Activated naive CD8-positive, alpha-beta T cell treated with anti-CD3 and anti-CD28 coated beads, Interleukin-2, amount 50 U/mL, for 24 hours (primary cell): ENCODE data around the gene OSBPL1A.
"Not testable (repeated sequence)": the region's sequence is repeated elsewhere in the genome, so short reads cannot be mapped to it uniquely, and the experiment has no call there.

Experiments used
- ATAC-seq: fragments of 150-1000 bp; cut with Tn5 transposase; one replicate; pipeline ENCODE4 v1.10.0; 2021
- DNase-seq: peaks from one replicate; pipeline ENCODE4 v3.0.0; 2021
- H3K27ac Mint-ChIP-seq: one replicate; pipeline ENCODE4 v1.8.0; 2021; ENCODE audit warnings: mild to moderate bottlenecking, mixed read lengths
- H3K27me3 Mint-ChIP-seq: one replicate; pipeline ENCODE4 v1.8.0; 2021; ENCODE audit warnings: mixed read lengths
- H3K36me3 Mint-ChIP-seq: one replicate; pipeline ENCODE4 v1.8.0; 2021; ENCODE audit warnings: low read depth, mixed read lengths
- H3K4me1 Mint-ChIP-seq: one replicate; pipeline ENCODE4 v1.8.0; 2021; ENCODE audit warnings: mixed read lengths
- H3K4me3 Mint-ChIP-seq: one replicate; pipeline ENCODE4 v1.8.0; 2021; ENCODE audit warnings: mild to moderate bottlenecking, moderate library complexity, mixed read lengths
- H3K9me3 Mint-ChIP-seq: one replicate; pipeline ENCODE4 v1.8.0; 2021; ENCODE audit warnings: mixed read lengths

The OSBPL1A gene

GRCh38 chr18:24168496-24168895 is 229.1 kb downstream of the OSBPL1A start:
- Mint-ChIP-seq H3K27me3 (no peaks in the 10 kb centered on the region), H3K4me3 (no peak overlapping the region), H3K36me3 (no peaks in the 10 kb centered on the region), H3K9me3 (no peaks in the 10 kb centered on the region), H3K27ac (no peak overlapping the region), H3K4me1 (no peaks in the 10 kb centered on the region)
- DNase-seq (no peak), ATAC-seq (no peak)

- Mint-ChIP-seq H3K27ac (no peak overlapping the region), H3K4me3 (no peak overlapping the region), H3K4me1 (no peaks in the 10 kb centered on the region), H3K9me3 (no peaks in the 10 kb centered on the region), H3K36me3 (no peaks in the 10 kb centered on the region), H3K27me3 (no peaks in the 10 kb centered on the region)
- ATAC-seq (no peak), DNase-seq (no peak)
Measured at GRCh38 chr18:24161304-24161703, 236.3 kb downstream of the OSBPL1A start.

- Mint-ChIP-seq H3K9me3 (no peaks in the 10 kb centered on the region), H3K4me3 (no peak overlapping the region), H3K27me3 (no peaks in the 10 kb centered on the region), H3K36me3 (no peaks in the 10 kb centered on the region), H3K4me1 (no peaks in the 10 kb centered on the region), H3K27ac (no peak overlapping the region)
- ATAC-seq (no peak), DNase-seq (no peak)
Measured at GRCh38 chr18:24160086-24160485, 237.5 kb downstream of the OSBPL1A start.

GRCh38 chr18:24157855-24158254 is 239.8 kb downstream of the OSBPL1A start:
- no peak for ATAC-seq
- Mint-ChIP-seq H3K4me3 (no peak overlapping the region), H3K27me3 (no peaks in the 10 kb centered on the region), H3K36me3 (no peaks in the 10 kb centered on the region), H3K9me3 (no peaks in the 10 kb centered on the region), H3K4me1 (no peaks in the 10 kb centered on the region), H3K27ac (no peak overlapping the region)
- no peak for DNase-seq

- DNase-seq (no peak), ATAC-seq (no peak)
- Mint-ChIP-seq H3K9me3 (no peaks in the 10 kb centered on the region), H3K4me3 (no peak overlapping the region), H3K27ac (no peak overlapping the region), H3K27me3 (no peaks in the 10 kb centered on the region), H3K36me3 (no peaks in the 10 kb centered on the region), H3K4me1 (no peaks in the 10 kb centered on the region)
Measured at GRCh38 chr18:24153397-24153796, 244.2 kb downstream of the OSBPL1A start.

GRCh38 chr18:24149591-24149990 is 248.0 kb downstream of the OSBPL1A start:
- not testable (repeated sequence) for ATAC-seq, H3K9me3 Mint-ChIP-seq, H3K27me3 Mint-ChIP-seq, H3K4me3 Mint-ChIP-seq, H3K27ac Mint-ChIP-seq, DNase-seq, H3K4me1 Mint-ChIP-seq, H3K36me3 Mint-ChIP-seq

- ATAC-seq = no peak
Measured at GRCh38 chr18:24142376-24142775, 255.2 kb downstream of the OSBPL1A start.

GRCh38 chr18:24140697-24141096 is 256.9 kb downstream of the OSBPL1A start:
- Mint-ChIP-seq H3K36me3 (no peaks in the 10 kb centered on the region), H3K27me3 (peaks cover 18% of the 10 kb centered on the region), H3K9me3 (peaks cover 4% of the 10 kb centered on the region), H3K27ac (no peak overlapping the region), H3K4me3 (no peak overlapping the region), H3K4me1 (peaks cover 26% of the 10 kb centered on the region)
- DNase-seq (no peak), ATAC-seq (no peak)

More at GRCh38 chr18:24142376-24142775, 255.2 kb downstream of the OSBPL1A start:
- H3K9me3 Mint-ChIP-seq = peaks cover 4% of the 10 kb centered on the region
- H3K27me3 Mint-ChIP-seq = peaks cover 18% of the 10 kb centered on the region
- no peak overlapping the region for H3K27ac Mint-ChIP-seq
- peaks cover 18% of the 10 kb centered on the region for H3K4me1 Mint-ChIP-seq
- H3K36me3 Mint-ChIP-seq = no peaks in the 10 kb centered on the region
- H3K4me3 Mint-ChIP-seq = no peak overlapping the region
- no peak for DNase-seq

GRCh38 chr18:24138789-24139616 is 258.6 kb downstream of the OSBPL1A start, which contains the start of gene CABYR:
TSS of gene CABYR (plus strand) at chr18:24139062. CDS start at chr18:24143115, 4,053 bp downstream.
- Mint-ChIP-seq H3K4me3 (peak within 1 kb of the TSS; percentile 82), H3K4me1 (peaks cover 26% of the 10 kb centered on the region), H3K9me3 (peaks cover 4% of the 10 kb centered on the region), H3K27ac (peak within 1 kb of the TSS; percentile 70), H3K27me3 (peaks cover 13% of the 10 kb centered on the region), H3K36me3 (peaks cover 3% of the 10 kb centered on the region)
- ATAC-seq = peak; percentile 91
- DNase-seq = peak; percentile 81

GRCh38 chr18:24138409-24138788 is 259.2 kb downstream of the OSBPL1A start:
- no peak for DNase-seq
- peaks cover 26% of the 10 kb centered on the region for H3K4me1 Mint-ChIP-seq
- H3K27ac Mint-ChIP-seq = peak overlapping the region; percentile 70
- peak overlapping the region; percentile 82 for H3K4me3 Mint-ChIP-seq
- peaks cover 4% of the 10 kb centered on the region for H3K9me3 Mint-ChIP-seq
- peaks cover 5% of the 10 kb centered on the region for H3K36me3 Mint-ChIP-seq
- peak; percentile 7 for ATAC-seq
- H3K27me3 Mint-ChIP-seq = peaks cover 12% of the 10 kb centered on the region

GRCh38 chr18:24136967-24137373 is 260.7 kb downstream of the OSBPL1A start:
- no peak overlapping the region for H3K27ac Mint-ChIP-seq
- H3K4me3 Mint-ChIP-seq = no peak overlapping the region
- H3K36me3 Mint-ChIP-seq = peaks cover 14% of the 10 kb centered on the region
- H3K9me3 Mint-ChIP-seq = peaks cover 4% of the 10 kb centered on the region
- H3K27me3 Mint-ChIP-seq = peaks cover 12% of the 10 kb centered on the region
- peaks cover 26% of the 10 kb centered on the region for H3K4me1 Mint-ChIP-seq
- DNase-seq = no peak
- ATAC-seq = no peak

- Mint-ChIP-seq H3K36me3 (peaks cover 37% of the 10 kb centered on the region), H3K9me3 (no peaks in the 10 kb centered on the region)
Measured at GRCh38 chr18:24130494-24130893, 267.1 kb downstream of the OSBPL1A start.

GRCh38 chr18:24128700-24129099 is 268.9 kb downstream of the OSBPL1A start:
- Mint-ChIP-seq H3K36me3 (peaks cover 37% of the 10 kb centered on the region), H3K9me3 (no peaks in the 10 kb centered on the region), H3K4me1 (no peaks in the 10 kb centered on the region), H3K27ac (peak overlapping the region; percentile 13), H3K27me3 (no peaks in the 10 kb centered on the region), H3K4me3 (no peak overlapping the region)
- DNase-seq (no peak), ATAC-seq (no peak)

More at GRCh38 chr18:24130494-24130893, 267.1 kb downstream of the OSBPL1A start:
- Mint-ChIP-seq H3K4me3 (no peak overlapping the region), H3K4me1 (no peaks in the 10 kb centered on the region), H3K27me3 (no peaks in the 10 kb centered on the region), H3K27ac (no peak overlapping the region)
- DNase-seq = no peak
- ATAC-seq = no peak

- peaks cover 36% of the 10 kb centered on the region for H3K36me3 Mint-ChIP-seq
- ATAC-seq (no peak), DNase-seq (no peak)
- no peaks in the 10 kb centered on the region for H3K27me3 Mint-ChIP-seq
- no peak overlapping the region for H3K4me3 Mint-ChIP-seq
- no peaks in the 10 kb centered on the region for H3K9me3 Mint-ChIP-seq
- no peak overlapping the region for H3K27ac Mint-ChIP-seq
- no peaks in the 10 kb centered on the region for H3K4me1 Mint-ChIP-seq
Measured at GRCh38 chr18:24127735-24128134, 269.9 kb downstream of the OSBPL1A start.

GRCh38 chr18:24126155-24126961 is 271.3 kb downstream of the OSBPL1A start:
- no peaks in the 10 kb centered on the region for H3K27me3 Mint-ChIP-seq
- H3K27ac Mint-ChIP-seq = no peak overlapping the region
- ATAC-seq (no peak), DNase-seq (no peak)
- H3K4me3 Mint-ChIP-seq = no peak overlapping the region
- H3K36me3 Mint-ChIP-seq = peaks cover 32% of the 10 kb centered on the region
- no peaks in the 10 kb centered on the region for H3K9me3 Mint-ChIP-seq
- no peaks in the 10 kb centered on the region for H3K4me1 Mint-ChIP-seq
